MM.1S (cell line): Measurements from ENCODE around the gene DUOX1.

Experiments used
- DNase-seq: peaks from one replicate; pipeline ENCODE4 v3.0.0-alpha.2; 2015
- H2AFZ ChIP-seq: fragments of 300-600 bp; sonication (generic); 2 replicates; pipeline ENCODE4 v1.6.0; 2016; ENCODE audit warnings: antibody characterized with exemption, low read length
- H3F3A ChIP-seq: fragments of 300-600 bp; sonication (generic); 2 replicates; pipeline ENCODE4 v1.6.1; 2016; ENCODE audit warnings: mild to moderate bottlenecking, antibody characterized with exemption, low read length, moderate library complexity, mixed read lengths; ENCODE audit not compliant: insufficient read depth
- H3K27ac ChIP-seq: fragments of 300-600 bp; sonication (generic); 2 replicates; pipeline ENCODE4 v1.5.1; 2016; ENCODE audit warnings: mild to moderate bottlenecking, low read length
- H3K27me3 ChIP-seq: fragments of 300-600 bp; sonication (generic); replicated peaks from 2 replicates; pipeline ENCODE4 v1.6.0; 2016; ENCODE audit warnings: low read length; ENCODE audit not compliant: insufficient read depth
- H3K36me3 ChIP-seq: fragments of 300-600 bp; sonication (generic); replicated peaks from 2 replicates; pipeline ENCODE4 v1.6.1; 2016; ENCODE audit warnings: mild to moderate bottlenecking, low read length, mixed read lengths; ENCODE audit not compliant: insufficient read depth
- H3K4me1 ChIP-seq: fragments of 300-600 bp; sonication (generic); 2 replicates; pipeline ENCODE4 v1.6.1; 2016; ENCODE audit warnings: low read length, mixed read lengths
- H3K4me2 ChIP-seq: fragments of 300-600 bp; sonication (generic); 2 replicates; pipeline ENCODE4 v1.6.0; 2016; ENCODE audit warnings: low read depth, low read length
- H3K4me3 ChIP-seq: fragments of 300-600 bp; sonication (generic); 2 replicates; pipeline ENCODE4 v1.5.1; 2016; ENCODE audit warnings: low read length, mixed read lengths
- H3K79me2 ChIP-seq: fragments of 300-600 bp; sonication (generic); 2 replicates; pipeline ENCODE4 v1.6.1; 2016; ENCODE audit warnings: mixed run types, low read length, mixed read lengths
- H3K9ac ChIP-seq: fragments of 300-600 bp; sonication (generic); 2 replicates; pipeline ENCODE4 v1.6.1; 2016; ENCODE audit warnings: low read length, mixed read lengths
- H3K9me2 ChIP-seq: fragments of 300-600 bp; sonication (generic); replicated peaks from 2 replicates; pipeline ENCODE4 v1.6.1; 2016; ENCODE audit warnings: mild to moderate bottlenecking, low read length, mixed read lengths; ENCODE audit not compliant: insufficient read depth
- H3K9me3 ChIP-seq: fragments of 300-600 bp; sonication (generic); replicated peaks from 2 replicates; pipeline ENCODE4 v1.6.1; 2016; ENCODE audit warnings: mild to moderate bottlenecking, low read length, mixed read lengths; ENCODE audit not compliant: insufficient read depth
- H4K20me1 ChIP-seq: fragments of 300-600 bp; sonication (generic); 2 replicates; pipeline ENCODE4 v1.6.1; 2016; ENCODE audit warnings: mild to moderate bottlenecking, low read length, moderate library complexity, mixed read lengths; ENCODE audit not compliant: insufficient read depth
- EZH2 ChIP-seq: fragments of 300-600 bp; sonication (generic); optimal IDR thresholded peaks from 2 replicates; pipeline ENCODE3; 2017; ENCODE audit warnings: low read depth, mild to moderate bottlenecking, antibody characterized with exemption, low read length, mixed read lengths
- EZH2phosphoT487 ChIP-seq: fragments of 300-600 bp; sonication (generic); IDR thresholded peaks from 2 replicates; pipeline ENCODE4 v1.6.1; 2018; ENCODE audit warnings: antibody characterized with exemption, low read length
- TF ChIP-seq, protein P1 (sequence below): fragments of 300-600 bp; sonication (generic); IDR thresholded peaks from 2 replicates; pipeline ENCODE4 v1.5.1; 2016; ENCODE audit warnings: antibody characterized with exemption, low read length, mixed read lengths

The DUOX1 gene

DNA sequence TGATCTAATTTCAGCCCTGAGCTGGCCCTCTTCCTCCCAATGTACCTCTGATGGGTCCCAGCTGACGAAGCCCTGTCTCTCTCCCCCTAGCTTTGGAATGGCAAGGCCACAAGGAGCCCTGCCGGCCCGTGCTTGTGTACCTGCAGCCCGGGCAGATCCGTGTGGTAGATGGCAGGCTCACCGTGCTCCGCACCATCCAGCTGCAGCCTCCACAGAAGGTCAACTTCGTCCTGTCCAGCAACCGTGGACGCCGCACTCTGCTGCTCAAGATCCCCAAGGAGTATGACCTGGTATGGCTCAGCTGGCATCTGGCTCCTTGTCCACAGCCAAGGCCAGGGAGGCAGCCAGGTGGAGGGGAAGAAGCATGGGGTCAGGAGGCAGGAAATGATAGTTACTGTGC is 14.2 kb downstream of the DUOX1 start:
- no peaks in the 10 kb centered on the region for H3K27me3 ChIP-seq
- H3K4me2 ChIP-seq: no peak overlapping the region
- no peaks in the 10 kb centered on the region for H4K20me1 ChIP-seq
- no peak overlapping the region for H3K9ac ChIP-seq
- DNase-seq: no peak
- TF ChIP-seq EZH2phosphoT487 (no peak), EZH2 (no peak)
- TF ChIP-seq, protein P1, sequence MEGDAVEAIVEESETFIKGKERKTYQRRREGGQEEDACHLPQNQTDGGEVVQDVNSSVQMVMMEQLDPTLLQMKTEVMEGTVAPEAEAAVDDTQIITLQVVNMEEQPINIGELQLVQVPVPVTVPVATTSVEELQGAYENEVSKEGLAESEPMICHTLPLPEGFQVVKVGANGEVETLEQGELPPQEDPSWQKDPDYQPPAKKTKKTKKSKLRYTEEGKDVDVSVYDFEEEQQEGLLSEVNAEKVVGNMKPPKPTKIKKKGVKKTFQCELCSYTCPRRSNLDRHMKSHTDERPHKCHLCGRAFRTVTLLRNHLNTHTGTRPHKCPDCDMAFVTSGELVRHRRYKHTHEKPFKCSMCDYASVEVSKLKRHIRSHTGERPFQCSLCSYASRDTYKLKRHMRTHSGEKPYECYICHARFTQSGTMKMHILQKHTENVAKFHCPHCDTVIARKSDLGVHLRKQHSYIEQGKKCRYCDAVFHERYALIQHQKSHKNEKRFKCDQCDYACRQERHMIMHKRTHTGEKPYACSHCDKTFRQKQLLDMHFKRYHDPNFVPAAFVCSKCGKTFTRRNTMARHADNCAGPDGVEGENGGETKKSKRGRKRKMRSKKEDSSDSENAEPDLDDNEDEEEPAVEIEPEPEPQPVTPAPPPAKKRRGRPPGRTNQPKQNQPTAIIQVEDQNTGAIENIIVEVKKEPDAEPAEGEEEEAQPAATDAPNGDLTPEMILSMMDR: no peak
- H3K9me3 ChIP-seq: no peaks in the 10 kb centered on the region
- H3K27ac ChIP-seq: no peak overlapping the region
- H3K4me1 ChIP-seq: no peaks in the 10 kb centered on the region
- no peaks in the 10 kb centered on the region for H3K36me3 ChIP-seq
- H3F3A ChIP-seq: no peaks in the 10 kb centered on the region
- H3K79me2 ChIP-seq: no peaks in the 10 kb centered on the region
- no peak overlapping the region for H2AFZ ChIP-seq
- no peak overlapping the region for H3K4me3 ChIP-seq
- no peaks in the 10 kb centered on the region for H3K9me2 ChIP-seq

- H3F3A ChIP-seq: no peaks in the 10 kb centered on the region
- DNase-seq: no peak
- H3K4me3 ChIP-seq: no peak overlapping the region
- H3K27me3 ChIP-seq: no peaks in the 10 kb centered on the region
- H3K79me2 ChIP-seq: no peaks in the 10 kb centered on the region
- H4K20me1 ChIP-seq: no peaks in the 10 kb centered on the region
- H3K4me1 ChIP-seq: no peaks in the 10 kb centered on the region
- H3K27ac ChIP-seq: no peak overlapping the region
- H3K9me2 ChIP-seq: no peaks in the 10 kb centered on the region
- H3K9me3 ChIP-seq: no peaks in the 10 kb centered on the region
- H3K4me2 ChIP-seq: no peak overlapping the region
- TF ChIP-seq EZH2phosphoT487: no peak
- TF ChIP-seq, protein P1: no peak
- TF ChIP-seq EZH2: no peak
- H3K9ac ChIP-seq: no peak overlapping the region
- no peak overlapping the region for H2AFZ ChIP-seq
- no peaks in the 10 kb centered on the region for H3K36me3 ChIP-seq
Measured at GRCh38 chr15:45144775-45145174, 15.0 kb downstream of the DUOX1 start.

DNA sequence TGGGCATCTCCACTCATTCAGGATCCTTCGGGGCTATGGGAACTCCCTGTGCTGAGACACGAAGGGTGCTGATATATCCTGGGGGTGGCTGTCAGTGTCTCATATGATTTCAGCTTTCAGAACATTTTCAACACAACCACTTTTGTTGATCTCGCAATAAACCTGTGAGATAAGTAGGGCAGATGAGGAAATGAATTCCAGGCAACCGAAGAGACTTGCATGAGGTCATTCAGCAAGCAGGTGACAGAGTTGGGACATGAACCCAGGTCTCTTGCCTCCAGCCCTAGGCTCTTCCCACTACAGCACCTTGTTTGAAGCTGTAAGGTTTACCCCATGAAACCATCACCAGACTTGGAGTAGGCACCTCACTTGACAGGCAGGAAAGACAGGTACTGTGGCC is 16.6 kb downstream of the DUOX1 start:
- H3F3A ChIP-seq: no peaks in the 10 kb centered on the region
- H3K4me1 ChIP-seq: no peaks in the 10 kb centered on the region
- no peak for TF ChIP-seq EZH2
- H3K36me3 ChIP-seq: no peaks in the 10 kb centered on the region
- no peaks in the 10 kb centered on the region for H3K9me3 ChIP-seq
- no peaks in the 10 kb centered on the region for H3K79me2 ChIP-seq
- no peaks in the 10 kb centered on the region for H3K9me2 ChIP-seq
- no peak overlapping the region for H3K4me3 ChIP-seq
- no peak overlapping the region for H3K27ac ChIP-seq
- no peaks in the 10 kb centered on the region for H4K20me1 ChIP-seq
- no peak overlapping the region for H3K9ac ChIP-seq
- no peak for DNase-seq
- no peak overlapping the region for H3K4me2 ChIP-seq
- no peak overlapping the region for H2AFZ ChIP-seq
- H3K27me3 ChIP-seq: no peaks in the 10 kb centered on the region

- Histone ChIP-seq H3K4me2 (no peak overlapping the region), H3K27me3 (no peaks in the 10 kb centered on the region), H2AFZ (no peak overlapping the region), H4K20me1 (no peaks in the 10 kb centered on the region), H3K79me2 (no peaks in the 10 kb centered on the region), H3F3A (no peaks in the 10 kb centered on the region), H3K4me3 (no peak overlapping the region), H3K9me3 (no peaks in the 10 kb centered on the region), H3K9me2 (no peaks in the 10 kb centered on the region), H3K36me3 (no peaks in the 10 kb centered on the region), H3K27ac (no peak overlapping the region), H3K4me1 (no peaks in the 10 kb centered on the region), H3K9ac (no peak overlapping the region)
- TF ChIP-seq, protein P1: no peak
- TF ChIP-seq EZH2phosphoT487: no peak
- TF ChIP-seq EZH2: no peak
- no peak for DNase-seq
Measured at GRCh38 chr15:45147606-45148005, 17.8 kb downstream of the DUOX1 start.
